Tibial artery (tissue), 4 donors: ENCODE results near the gene BICDL1.
"Not testable (repeated sequence)": the region's sequence is repeated elsewhere in the genome, so short reads cannot be mapped to it uniquely, and the experiment has no call there.

Experiments used
- DNase-seq, 2 donors: peaks; one replicate each; pipeline ENCODE4 v3.0.0-alpha.2; 2019
- H3K27ac ChIP-seq, 2 donors: fragments of 200-600 bp; sonication (generic) in 1 of 2; 1 replicate in 1 of 2; 2 replicates in 1 of 2; pipeline ENCODE4 v1.5.1; 2018 to 2019; ENCODE audit warnings: mild to moderate bottlenecking in 1 of 2
- H3K27me3 ChIP-seq, 2 donors: fragments of 200-600 bp; sonication (generic) in 1 of 2; one replicate each; pipeline versions ENCODE4 v1.5.1 to v1.6.0; 2016 to 2019
- H3K36me3 ChIP-seq, 3 donors: fragments of 200-600 bp; sonication (generic) in 2 of 3; one replicate each; pipeline ENCODE4 v1.5.1; 2016 to 2019; ENCODE audit warnings: mild to moderate bottlenecking in 2 of 3
- H3K4me1 ChIP-seq, 4 donors: fragments of 200-600 bp; sonication (generic) in 2 of 4; 1 replicate in 3 of 4; 2 replicates in 1 of 4; pipeline ENCODE4 v1.5.1; 2016 to 2019
- H3K4me3 ChIP-seq, 2 donors: fragments of 200-600 bp; sonication (generic) in 1 of 2; 1 replicate in 1 of 2; 2 replicates in 1 of 2; pipeline ENCODE4 v1.5.1; 2018 to 2019; ENCODE audit warnings: mild to moderate bottlenecking in 2 of 2
- H3K9me3 ChIP-seq, 3 donors: fragments of 200-600 bp; sonication (generic) in 1 of 3; one replicate each; pipeline ENCODE4 v1.5.1; 2016 to 2019
- CTCF ChIP-seq, 2 experiments: fragments of 200-600 bp in 1 of 2; fragments of 450-650 bp in 1 of 2; IDR thresholded peaks; one replicate each; pipeline ENCODE4 v1.5.1; 2017 to 2019; ENCODE audit warnings: antibody characterized with exemption in 2 of 2, mild to moderate bottlenecking in 1 of 2, moderate library complexity in 1 of 2
- intact Hi-C: fragments of 100-400 bp; cut with DNase I; formaldehyde crosslinking; loops from one replicate; pipeline ENCODE4 v1.15.0; 2023; ENCODE audit warnings: low total_unique reads

Gene BICDL1

GRCh38 chr12:120007272-120007671 lies 18.2 kb downstream of the BICDL1 start:
- TF ChIP-seq CTCF (IDR thresholded peaks at IDR 0.05): no peak
- no peak for DNase-seq
- H3K27ac ChIP-seq: no peak overlapping the region

GRCh38 chr12:120010661-120011230 lies 21.7 kb downstream of the BICDL1 start:
- Histone ChIP-seq H3K4me1 (no peaks in the 10 kb centered on the region), H3K27ac (no peak overlapping the region), H3K4me3 (no peak overlapping the region), H3K9me3 (no peaks in the 10 kb centered on the region), H3K36me3 (no peaks in the 10 kb centered on the region), H3K27me3 (peaks cover 0 to 4% of the 10 kb centered on the region in 2 donors)
- intact Hi-C loops: no loop called here
- TF ChIP-seq CTCF (IDR thresholded peaks at IDR 0.05): no peak
- DNase-seq: no peak

More at GRCh38 chr12:120007272-120007671, 18.2 kb downstream of the BICDL1 start:
- intact Hi-C loops: no loop called here
- Histone ChIP-seq H3K4me1 (no peaks in the 10 kb centered on the region), H3K27me3 (no peaks in the 10 kb centered on the region), H3K9me3 (no peaks in the 10 kb centered on the region), H3K36me3 (no peaks in the 10 kb centered on the region), H3K4me3 (no peak overlapping the region)

DNA sequence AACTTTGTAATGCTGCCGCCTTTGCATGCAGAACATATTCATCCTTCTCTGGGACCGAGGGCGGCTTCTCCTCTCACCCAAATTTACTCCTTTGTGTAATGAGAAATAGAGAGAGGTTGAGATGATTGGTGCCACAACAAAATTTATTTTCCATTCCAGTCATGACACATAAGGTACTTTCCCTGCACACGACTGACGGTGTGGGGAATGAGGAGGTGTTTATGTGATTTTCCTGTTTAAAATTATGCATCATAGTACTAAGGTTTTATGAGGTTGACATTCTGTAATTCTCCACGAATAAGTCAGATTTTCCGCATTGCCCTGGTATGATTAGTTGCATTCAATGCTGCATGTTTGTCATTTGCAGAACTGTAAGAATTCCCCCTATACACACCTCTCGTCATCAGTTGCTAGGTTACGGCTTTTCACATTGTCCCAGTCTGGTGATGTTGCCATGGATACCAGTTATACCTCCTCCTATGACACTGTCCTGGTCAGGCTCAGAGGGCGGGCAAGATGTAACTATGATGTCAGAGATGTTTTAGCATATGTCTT lies 23.1 kb downstream of the BICDL1 start:
- no peak for DNase-seq
- H3K4me3 ChIP-seq: no peak overlapping the region
- H3K27me3 ChIP-seq: peaks cover 0 to 4% of the 10 kb centered on the region in 2 donors
- H3K36me3 ChIP-seq: no peaks in the 10 kb centered on the region
- no peaks in the 10 kb centered on the region for H3K4me1 ChIP-seq
- H3K27ac ChIP-seq: no peak overlapping the region
- no peak for TF ChIP-seq CTCF (IDR thresholded peaks at IDR 0.05)
- intact Hi-C loops: no loop called here
- H3K9me3 ChIP-seq: no peaks in the 10 kb centered on the region

GRCh38 chr12:120013659-120014380 lies 24.8 kb downstream of the BICDL1 start:
- Histone ChIP-seq H3K4me3 (no peak overlapping the region), H3K4me1 (no peaks in the 10 kb centered on the region), H3K27me3 (peaks cover 0 to 4% of the 10 kb centered on the region in 2 donors), H3K36me3 (no peaks in the 10 kb centered on the region), H3K27ac (no peak overlapping the region), H3K9me3 (no peaks in the 10 kb centered on the region)
- no peak for DNase-seq
- no peak for TF ChIP-seq CTCF (IDR thresholded peaks at IDR 0.05)
- intact Hi-C loops: no loop called here

DNA sequence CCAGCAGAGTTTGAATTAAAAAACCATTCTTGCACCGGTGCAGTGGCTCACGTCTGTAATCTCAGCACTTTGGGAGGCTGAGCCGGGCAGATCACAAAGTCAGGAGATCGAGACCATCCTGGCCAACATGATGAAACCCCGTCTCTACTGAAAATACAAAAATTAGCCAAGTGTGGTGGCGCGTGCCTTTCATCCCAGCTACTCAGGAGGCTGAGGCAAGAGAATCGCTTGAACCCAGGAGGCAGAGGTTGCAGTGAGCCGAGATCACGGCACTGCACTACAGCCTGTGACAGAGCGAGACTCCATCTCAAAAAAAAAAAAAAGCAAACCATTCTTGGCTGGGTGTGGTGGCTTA lies 25.3 kb downstream of the BICDL1 start:
- intact Hi-C loops, H3K36me3 ChIP-seq, H3K27ac ChIP-seq: not testable (repeated sequence)

DNA sequence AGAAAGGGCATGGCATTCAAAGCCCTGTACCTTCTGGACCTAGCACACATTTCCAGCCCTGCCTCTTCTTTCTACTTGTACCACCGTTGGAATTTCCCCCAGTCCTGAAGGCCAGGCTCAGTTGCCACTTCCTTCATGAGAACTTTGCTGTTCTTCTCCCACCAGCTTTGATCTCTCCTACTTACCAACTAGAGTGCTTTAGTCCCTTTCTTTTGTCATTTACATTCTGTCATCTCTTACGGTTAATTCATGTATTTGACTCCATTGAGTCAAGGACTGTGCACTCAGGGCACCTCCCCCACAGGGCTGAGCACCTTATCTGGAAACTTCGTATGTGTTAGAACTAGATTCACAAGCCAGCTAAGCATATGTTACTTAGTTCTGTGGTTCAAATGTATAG lies 26.3 kb downstream of the BICDL1 start:
- no peak overlapping the region for H3K27ac ChIP-seq

More for the DNA sequence above, 25.3 kb downstream of the BICDL1 start:
- H3K4me3 ChIP-seq, DNase-seq, H3K4me1 ChIP-seq, H3K9me3 ChIP-seq, H3K27me3 ChIP-seq: not testable (repeated sequence)

DNA sequence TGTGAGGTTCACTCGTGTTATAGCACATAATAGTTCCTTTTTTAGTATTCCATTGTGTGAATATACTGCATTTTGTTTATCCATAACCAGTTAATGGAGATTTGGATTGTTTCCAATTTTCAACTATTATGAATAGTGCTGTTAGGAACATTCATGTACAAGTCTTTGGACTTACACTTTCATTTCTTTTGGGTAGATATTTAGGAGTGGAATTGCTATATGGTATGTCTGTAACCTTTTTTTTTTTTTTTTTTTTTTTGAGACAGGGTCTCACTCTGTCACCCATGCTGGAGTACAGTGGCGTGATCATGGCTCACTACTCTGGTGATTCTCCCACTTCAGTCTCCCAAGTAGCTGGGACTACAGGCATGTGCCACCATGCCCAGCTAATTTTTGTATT lies 27.2 kb downstream of the BICDL1 start:
- H3K4me3 ChIP-seq, DNase-seq, H3K36me3 ChIP-seq, intact Hi-C loops, H3K4me1 ChIP-seq, H3K9me3 ChIP-seq, H3K27me3 ChIP-seq, H3K27ac ChIP-seq: not testable (repeated sequence)

More for the DNA sequence above, 26.3 kb downstream of the BICDL1 start:
- no peak for TF ChIP-seq CTCF (IDR thresholded peaks at IDR 0.05)
- Histone ChIP-seq H3K9me3 (no peaks in the 10 kb centered on the region), H3K27me3 (peaks cover 0 to 4% of the 10 kb centered on the region in 2 donors), H3K36me3 (no peaks in the 10 kb centered on the region), H3K4me1 (no peaks in the 10 kb centered on the region), H3K4me3 (no peak overlapping the region)
- DNase-seq: no peak
- intact Hi-C loops: no loop called here
